Brain microvascular endothelial cell (primary cell): ENCODE measurements around the gene CRELD1.
"Not testable (repeated sequence)": the region's sequence is repeated elsewhere in the genome, so short reads cannot be mapped to it uniquely, and the experiment has no call there.

Source experiments
- DNase-seq: peaks from one replicate; pipeline ENCODE4 v3.0.0-alpha.2; 2020
- H3K27ac ChIP-seq: fragments of 250-450 bp; sonication (Bioruptor Pico); 2 replicates; pipeline ENCODE4 v1.5.1; 2020; ENCODE audit warnings: mild to moderate bottlenecking, moderate library complexity
- H3K27me3 ChIP-seq: fragments of 250-450 bp; sonication (Bioruptor Pico); replicated peaks from 2 replicates; pipeline ENCODE4 v1.5.1; 2020; ENCODE audit warnings: mild to moderate bottlenecking
- H3K36me3 ChIP-seq: fragments of 250-450 bp; sonication (Bioruptor Pico); replicated peaks from 2 replicates; pipeline ENCODE4 v1.5.1; 2020; ENCODE audit warnings: mild to moderate bottlenecking
- H3K4me3 ChIP-seq: 2 replicates; pipeline ENCODE4 v1.5.1; 2011; ENCODE audit warnings: low read depth, mild to moderate bottlenecking, control low read depth, low read length, moderate library complexity
- in situ Hi-C: cut with HindIII; loops from 2 replicates; pipeline ENCODE4 v1.10.0; 2017; ENCODE audit warnings: low sequenced_read_pairs, low pct_ligation_motif_present
- TF ChIP-seq, protein P1 (sequence below): IDR thresholded peaks from 2 replicates; pipeline ENCODE4 v1.5.1; 2011; ENCODE audit warnings: low read depth, mild to moderate bottlenecking, moderate library complexity, low read length, control low read depth, inconsistent platforms; ENCODE audit errors: missing control alignments

Gene CRELD1

DNA sequence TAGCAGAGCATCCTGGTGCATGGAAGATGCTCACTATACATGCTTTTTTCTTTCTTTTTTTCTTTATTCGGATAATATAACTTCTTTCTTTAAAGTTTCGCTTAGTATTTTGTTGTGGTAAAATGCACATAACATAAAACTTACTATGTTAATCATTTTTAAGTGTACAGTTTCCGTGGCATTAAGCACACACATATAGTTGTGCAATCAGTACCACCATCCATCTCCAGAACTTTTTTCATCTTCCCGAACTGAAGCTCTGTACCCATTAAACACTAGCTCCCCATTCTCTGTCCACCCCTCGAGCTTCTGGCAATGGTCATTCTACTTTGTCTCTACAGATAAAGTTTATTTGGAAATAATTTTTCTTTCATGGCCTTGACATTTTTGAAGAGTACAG lies 44.2 kb upstream of the CRELD1 start:
- no peak overlapping the region for H3K4me3 ChIP-seq
- no peak overlapping the region for H3K27ac ChIP-seq
- TF ChIP-seq, protein P1, sequence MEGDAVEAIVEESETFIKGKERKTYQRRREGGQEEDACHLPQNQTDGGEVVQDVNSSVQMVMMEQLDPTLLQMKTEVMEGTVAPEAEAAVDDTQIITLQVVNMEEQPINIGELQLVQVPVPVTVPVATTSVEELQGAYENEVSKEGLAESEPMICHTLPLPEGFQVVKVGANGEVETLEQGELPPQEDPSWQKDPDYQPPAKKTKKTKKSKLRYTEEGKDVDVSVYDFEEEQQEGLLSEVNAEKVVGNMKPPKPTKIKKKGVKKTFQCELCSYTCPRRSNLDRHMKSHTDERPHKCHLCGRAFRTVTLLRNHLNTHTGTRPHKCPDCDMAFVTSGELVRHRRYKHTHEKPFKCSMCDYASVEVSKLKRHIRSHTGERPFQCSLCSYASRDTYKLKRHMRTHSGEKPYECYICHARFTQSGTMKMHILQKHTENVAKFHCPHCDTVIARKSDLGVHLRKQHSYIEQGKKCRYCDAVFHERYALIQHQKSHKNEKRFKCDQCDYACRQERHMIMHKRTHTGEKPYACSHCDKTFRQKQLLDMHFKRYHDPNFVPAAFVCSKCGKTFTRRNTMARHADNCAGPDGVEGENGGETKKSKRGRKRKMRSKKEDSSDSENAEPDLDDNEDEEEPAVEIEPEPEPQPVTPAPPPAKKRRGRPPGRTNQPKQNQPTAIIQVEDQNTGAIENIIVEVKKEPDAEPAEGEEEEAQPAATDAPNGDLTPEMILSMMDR, result no peak
- no peak for DNase-seq
- H3K27me3 ChIP-seq, result no peaks in the 10 kb centered on the region
- H3K36me3 ChIP-seq, result peaks cover 13% of the 10 kb centered on the region
- in situ Hi-C loops, result no loop called here

- H3K27me3 ChIP-seq, result no peaks in the 10 kb centered on the region
- H3K36me3 ChIP-seq, result peaks cover 13% of the 10 kb centered on the region
- in situ Hi-C loops, result no loop called here
- peak within 1 kb of the TSS; percentile 97 for H3K4me3 ChIP-seq
- DNase-seq, result peak; percentile 88
- TF ChIP-seq, protein P1, result no peak
- H3K27ac ChIP-seq, result peak within 1 kb of the TSS; percentile 99
Measured at GRCh38 chr3:9890249-9891071, 43.2 kb upstream of the CRELD1 start, which contains the start of gene JAGN1. JAGN1 (plus strand) TSS chr3:9890610; CDS start chr3:9890723, 113 bp downstream.

DNA sequence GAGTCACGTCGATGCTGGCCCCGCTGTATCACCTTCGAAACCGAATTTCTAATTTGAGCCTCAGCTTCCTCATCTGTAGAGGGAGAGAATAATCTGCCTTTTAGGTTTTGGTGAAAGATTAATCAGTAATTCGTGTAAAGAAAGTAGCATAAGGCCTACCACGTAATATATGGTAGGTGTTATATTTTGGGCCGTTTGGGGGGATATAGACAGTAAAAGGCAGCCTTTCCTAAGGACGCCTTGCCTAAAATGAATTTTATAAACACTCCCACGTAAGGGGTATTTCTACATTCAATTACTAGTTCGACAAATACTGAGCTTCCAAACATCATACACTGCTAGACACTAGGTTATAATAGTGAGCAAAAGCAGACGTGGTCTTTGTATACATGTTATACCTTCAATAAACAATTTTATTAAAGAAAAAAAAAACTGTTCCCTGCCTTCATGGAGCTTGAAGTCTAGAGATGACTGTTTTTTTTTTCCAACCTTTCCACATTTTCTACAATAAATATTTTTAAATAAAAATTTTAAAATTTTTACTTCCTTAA lies 42.5 kb upstream of the CRELD1 start:
- Histone ChIP-seq H3K27ac (peak overlapping the region; percentile 99), H3K36me3 (peaks cover 13% of the 10 kb centered on the region), H3K27me3 (no peaks in the 10 kb centered on the region), H3K4me3 (peak overlapping the region; percentile 97)
- TF ChIP-seq, protein P1, result no peak
- no peak for DNase-seq
- in situ Hi-C loops, result no loop called here

DNA sequence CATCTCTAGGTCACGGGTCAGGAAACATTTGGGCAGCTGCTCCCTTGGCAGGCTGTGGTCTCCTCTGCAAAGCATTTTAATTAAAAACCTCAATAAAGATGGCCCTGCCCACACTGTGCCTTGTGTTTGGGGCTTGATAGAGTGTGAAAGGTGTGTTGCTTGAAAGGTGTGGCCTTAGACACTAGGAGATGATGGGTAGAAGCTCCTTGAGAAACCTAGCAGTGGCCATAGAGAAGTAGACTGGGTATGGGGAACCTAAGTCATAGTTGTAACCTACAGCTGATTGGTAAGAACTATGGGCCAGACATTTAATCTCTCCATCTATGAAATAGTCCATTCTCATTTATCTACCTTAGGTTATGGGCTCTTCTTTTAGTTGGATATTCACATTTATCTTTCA lies 39.9 kb upstream of the CRELD1 start:
- TF ChIP-seq, protein P1, result no peak
- Histone ChIP-seq H3K27ac (peak overlapping the region; percentile 8), H3K4me3 (no peak overlapping the region), H3K27me3 (no peaks in the 10 kb centered on the region), H3K36me3 (peaks cover 13% of the 10 kb centered on the region)
- DNase-seq, result no peak
- in situ Hi-C loops, result no loop called here

- in situ Hi-C loops, DNase-seq: not testable (repeated sequence)
Measured at GRCh38 chr3:9895715-9896114, 37.9 kb upstream of the CRELD1 start.

DNA sequence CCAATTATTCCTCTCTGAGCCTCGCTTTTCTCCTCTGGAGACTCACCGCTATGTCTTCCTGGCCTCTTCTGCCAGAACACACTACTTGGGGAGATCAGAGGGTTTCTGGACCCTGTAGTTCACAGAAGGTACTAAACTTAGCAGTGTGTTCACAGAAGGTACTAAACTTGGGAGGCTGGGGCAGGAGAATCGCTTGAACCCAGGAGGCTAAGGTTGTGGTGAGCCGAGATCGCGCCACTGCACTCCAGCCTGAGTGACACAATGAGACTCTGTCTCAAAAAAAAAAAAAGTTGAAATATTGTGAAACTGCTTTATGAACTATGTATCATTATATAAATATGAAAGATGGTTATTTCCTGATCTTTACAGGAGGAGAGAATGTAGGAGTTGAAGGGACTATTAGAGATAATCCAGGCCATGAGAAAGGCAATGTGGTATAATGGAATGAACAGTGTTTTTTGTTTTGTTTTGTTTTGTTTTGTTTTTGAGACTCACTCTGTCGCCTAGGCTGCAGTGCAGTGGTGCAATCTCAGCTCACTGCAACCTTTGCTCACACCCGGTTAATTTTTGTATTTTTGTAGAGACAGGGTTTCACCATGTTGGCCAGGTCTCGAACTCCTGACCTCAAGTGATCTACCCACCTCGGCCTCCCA lies 36.8 kb upstream of the CRELD1 start:
- H3K4me3 ChIP-seq, H3K27me3 ChIP-seq, in situ Hi-C loops: not testable (repeated sequence)
- DNase-seq, result peak; percentile 49
- Histone ChIP-seq H3K36me3 (peaks cover 10% of the 10 kb centered on the region), H3K27ac (peak overlapping the region; percentile 50)

More at GRCh38 chr3:9895715-9896114, 37.9 kb upstream of the CRELD1 start:
- H3K36me3 ChIP-seq, result peaks cover 10% of the 10 kb centered on the region
- not testable (repeated sequence) for H3K27ac ChIP-seq, H3K27me3 ChIP-seq, H3K4me3 ChIP-seq
